ENCODE results near the gene S1PR4. TPM values are rescaled to one million over a fixed set of nuclear protein-coding genes. Genes with fewer than 3 reads are reported as not detected.

The S1PR4 gene
- total and polyA plus RNA-seq, 2 of the 8 experiments (the other 6 are each of a cell fraction or from before 2014, with no cell fraction given), result not detected

- Histone ChIP-seq H3K4me3 (ENCODE audit: extremely low read depth in 1 of 4, insufficient read depth in 2 of 4, low read depth in 3 of 4, low read length in 4 of 4) (no peak overlapping the region), H3K27ac (ENCODE audit: low read depth, low read length) (no peak overlapping the region), H3K9me3 (ENCODE audit: insufficient read depth in 2 of 2, low read depth in 1 of 2, low read length in 1 of 2) (no peaks in the 10 kb centered on the region), H3K36me3 (ENCODE audit: control insufficient read depth in 2 of 4, insufficient read depth in 4 of 4, low read length in 3 of 4) (no peaks in the 10 kb centered on the region), H3K23ac (ENCODE audit: insufficient read length) (no peak overlapping the region), H4K5ac (ENCODE audit: insufficient read length, low read depth, low read length) (no peak overlapping the region), H3K56ac (replicated peaks; ENCODE audit: insufficient read length, low read depth, low read length) (no peak overlapping the region), H2AK5ac (ENCODE audit: low read depth, low read length) (no peak overlapping the region), H3K4ac (replicated peaks; ENCODE audit: insufficient read length, low read depth, low read length) (no peak overlapping the region), H2AFZ (ENCODE audit: low read length) (no peak overlapping the region), H3K18ac (ENCODE audit: extremely low read depth, low read length) (no peak overlapping the region), H3K4me2 (ENCODE audit: insufficient read depth in 1 of 2, low read depth in 2 of 2, low read length in 2 of 2) (no peak overlapping the region), H3K14ac (ENCODE audit: insufficient read length) (no peak overlapping the region), H4K91ac (replicated peaks; ENCODE audit: insufficient read length, low read length) (no peak overlapping the region), H3K79me1 (ENCODE audit: low read depth, low read length) (no peaks in the 10 kb centered on the region), H2BK12ac (ENCODE audit: low read depth, low read length) (no peak overlapping the region), H3K4me1 (replicated peaks in 1 of 4; ENCODE audit: control insufficient read depth in 3 of 4, insufficient read depth in 4 of 4, low read length in 3 of 4) (peaks cover 6 to 15% (median 9%) of the 10 kb centered on the region in 4 experiments), H2BK120ac (replicated peaks; ENCODE audit: low read depth, low read length) (no peak overlapping the region), H4K8ac (ENCODE audit: extremely low read depth, insufficient read depth, low read length) (no peak overlapping the region), H3K9ac (replicated peaks in 1 of 4; ENCODE audit: extremely low read depth in 1 of 4, low read depth in 3 of 4, low read length in 3 of 4) (no peak overlapping the region; a peak in 1 of 7 replicates), H3K79me2 (ENCODE audit: control insufficient read depth in 1 of 2, insufficient read depth in 2 of 2, low read length in 2 of 2) (0 out of 4 replicates have a peak, but pooled peaks cover 0 to 2% of the 10 kb centered on the region in 2 experiments), H2BK15ac (ENCODE audit: low read length) (no peak overlapping the region), H3K27me3 (replicated peaks in 1 of 4; ENCODE audit: control insufficient read depth in 3 of 4, extremely low read depth in 1 of 4, insufficient read depth in 3 of 4, low read length in 3 of 4) (no peaks in the 10 kb centered on the region; a peak in 1 of 7 replicates), H2BK5ac (ENCODE audit: low read depth, low read length) (no peak overlapping the region), H3K23me2 (ENCODE audit: low read depth, low read length) (peaks cover 16% of the 10 kb centered on the region; the same call in 1 of the 2 replicates), H4K20me1 (replicated peaks in 1 of 2; ENCODE audit: control insufficient read depth in 1 of 2, insufficient read depth in 2 of 2, low read length in 2 of 2) (peaks cover 9 to 15% of the 10 kb centered on the region in 2 experiments), H2BK20ac (ENCODE audit: low read length) (no peak overlapping the region)
- FAIRE-seq (no peak), DNase-seq (ENCODE audit: low read depth in 1 of 2, low spot score in 2 of 2) (no peak)
- CTCF ChIA-PET (ENCODE audit: partially characterized antibody), result interaction anchor here (0.6 to 0.7 kb wide), 2 partner anchors 75 to 348 kb away, joined by 3 read pairs; no protein-coding TSS in a partner anchor
- POLR2A ChIA-PET (ENCODE audit: partially characterized antibody), result interaction anchor here (1.3 to 1.8 kb wide), 3 partner anchors 11 to 23 kb away, joined by 4 to 5 read pairs (median 4); no protein-coding TSS in a partner anchor
- no peak for TF ChIP-seq SIX5 (IDR thresholded peaks at IDR 0.05; ENCODE audit: low read depth, low read length)
- peak; percentile 68 for TF ChIP-seq KDM1A (IDR thresholded peaks at IDR 0.05; ENCODE audit: borderline replicate concordance, low read length)
- peak; percentile 83 for TF ChIP-seq SRF (IDR thresholded peaks at IDR 0.05; ENCODE audit: low read depth, low read length)
- 81% methylated on average over 12 of the region's 12 CpGs; no CpG with 5 or more reads in 1 of the 2 experiments for WGBS, 2 experiments (ENCODE audit: extremely low coverage in 1 of 2, insufficient coverage in 1 of 2, insufficient read length in 1 of 2, insufficient replicate concordance in 2 of 2, low coverage in 1 of 2, low lambda C conversion rate in 2 of 2, missing lambda C conversion rate in 1 of 2)
These were observed 48.6 kb downstream of the S1PR4 start for GRCh38 chr19:3227054-3227626.
